LHCN-M2 (cell line): ENCODE results near the gene FNIP1. TPM values are rescaled to one million over a fixed set of nuclear protein-coding genes. Genes with fewer than 3 reads are reported as not detected.
"Not testable (repeated sequence)": the region's sequence is repeated elsewhere in the genome, so short reads cannot be mapped to it uniquely, and the experiment has no call there.

Experiments
- DNase-seq: peaks from one replicate; pipeline ENCODE4 v3.0.0-alpha.2; 2012; ENCODE audit warnings: low read depth
- polyA plus RNA-seq: library from polyadenylated mRNA; unstranded; fragments of >200 nt; gene quantifications from one replicate; pipeline ENCODE4 v1.2.1, GENCODE V29; 2012; ENCODE audit warnings: missing spikeins
- total RNA-seq: library from RNA; depleted of rRNA; stranded (reverse); fragments of >200 nt; gene quantifications from 2 replicates; pipeline ENCODE4 v1.2.3, GENCODE V29; 2014; rRNA removed

FNIP1 gene
- 46.8 and 55.4 TPM in 2 replicates for total RNA-seq
- 6.5 TPM for polyA plus RNA-seq

DNA sequence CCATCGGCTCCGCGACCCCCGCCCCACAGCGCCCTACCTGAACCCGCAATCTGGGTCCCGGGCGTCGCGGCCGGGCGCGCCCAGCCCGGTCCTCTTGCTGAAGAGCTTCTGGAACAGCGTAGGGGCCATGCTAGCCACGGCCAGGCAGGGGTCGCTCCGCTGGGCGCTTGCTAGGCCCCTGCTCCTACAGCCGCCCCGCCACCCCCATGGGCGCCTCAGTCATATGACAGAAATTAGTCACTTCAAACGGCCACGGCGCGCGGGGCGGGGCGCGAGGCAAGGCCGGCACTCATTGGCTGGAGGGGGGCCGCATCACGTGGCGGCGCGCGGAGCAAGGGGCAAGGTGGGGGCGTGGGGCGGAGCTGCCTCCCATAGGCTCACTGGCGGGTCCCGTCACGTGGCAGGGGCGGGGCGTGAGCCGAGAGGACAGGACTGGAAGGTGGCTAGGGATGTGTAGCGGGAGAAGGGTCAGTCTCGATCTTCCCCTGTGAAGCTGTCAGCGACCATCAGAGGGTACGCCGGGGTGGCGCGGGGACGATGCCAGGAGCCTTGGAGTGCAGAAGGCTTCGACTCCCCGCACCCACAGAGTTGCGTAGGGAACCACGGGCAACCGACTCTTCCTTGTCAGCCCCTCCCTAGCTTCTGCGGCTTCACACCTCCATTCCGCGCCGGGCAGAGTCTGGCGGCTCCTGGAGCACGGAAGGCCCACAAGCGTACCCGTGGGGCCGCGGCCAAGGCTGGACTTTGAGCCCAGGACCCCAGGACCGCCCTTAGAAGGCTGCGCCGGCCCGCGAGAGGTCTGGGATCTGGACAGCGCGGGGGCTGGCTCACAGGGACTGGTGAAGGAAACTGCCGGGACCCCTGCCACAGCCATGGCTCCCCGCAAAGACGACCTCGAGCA is at the start of gene FNIP1:
Gene FNIP1 (minus strand): TSS at position 225 of the 901 bp plus-strand sequence. CDS start 96 bp downstream, at position 129.
- peak; percentile 95 for DNase-seq

DNA sequence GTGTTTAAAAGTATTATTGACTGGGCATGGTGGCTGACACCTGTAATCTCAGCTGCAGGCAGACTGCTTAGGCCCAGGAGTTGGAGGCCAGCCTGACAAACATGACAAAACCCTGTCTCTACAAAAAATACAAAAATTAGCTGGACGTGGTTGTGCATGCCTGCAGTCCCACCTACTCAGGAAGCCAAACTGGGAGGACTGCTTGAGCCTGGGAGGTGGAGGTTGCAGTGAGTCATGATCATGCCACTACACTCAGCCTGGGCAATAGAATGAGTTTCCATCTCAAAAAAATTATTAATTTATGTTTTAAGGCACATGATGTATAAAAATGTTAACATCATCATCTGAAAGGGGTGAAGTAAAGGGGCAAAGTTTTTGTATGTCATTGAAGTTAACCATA is 49.7 kb upstream of the FNIP1 start:
- DNase-seq, result no peak

DNA sequence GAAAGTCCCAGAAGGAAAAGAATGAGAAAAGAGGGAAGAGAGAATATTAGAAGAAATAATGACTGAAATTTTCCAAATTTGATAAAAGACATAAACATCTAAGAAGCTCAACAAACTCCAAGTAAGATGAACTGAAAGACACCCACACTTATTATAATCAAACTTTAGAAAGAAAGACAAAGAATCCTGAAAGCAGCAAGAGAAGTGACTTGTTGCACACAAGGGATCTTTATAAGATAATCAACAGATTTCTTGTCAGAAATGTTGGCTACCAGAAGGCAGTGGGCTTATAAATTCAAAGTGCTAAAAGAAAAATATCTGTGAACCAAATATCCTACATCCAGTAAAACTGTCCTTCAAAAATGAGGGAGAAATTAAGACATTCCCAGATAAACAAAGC is 49.0 kb upstream of the FNIP1 start:
- no peak for DNase-seq

DNA sequence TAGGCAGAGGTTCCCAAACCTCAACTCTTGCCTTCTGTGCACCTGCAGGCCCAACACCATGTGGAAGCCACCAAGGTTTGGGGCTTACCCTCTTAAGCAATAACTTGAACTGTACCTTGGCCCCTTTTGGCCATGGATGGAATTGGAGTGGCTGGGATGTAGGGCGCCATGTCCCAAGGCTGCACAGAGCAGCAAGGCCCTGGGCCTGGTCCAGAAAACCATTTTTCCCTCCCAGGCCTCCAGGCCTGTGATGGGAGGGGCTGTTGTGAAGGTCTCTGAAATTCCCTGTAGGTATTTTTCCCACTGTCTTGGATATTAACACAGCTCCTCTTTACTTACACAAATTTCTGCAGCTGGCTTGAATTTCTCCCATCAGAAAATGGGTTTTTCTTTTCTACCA is 46.2 kb upstream of the FNIP1 start:
- DNase-seq, result not testable (repeated sequence)

DNA sequence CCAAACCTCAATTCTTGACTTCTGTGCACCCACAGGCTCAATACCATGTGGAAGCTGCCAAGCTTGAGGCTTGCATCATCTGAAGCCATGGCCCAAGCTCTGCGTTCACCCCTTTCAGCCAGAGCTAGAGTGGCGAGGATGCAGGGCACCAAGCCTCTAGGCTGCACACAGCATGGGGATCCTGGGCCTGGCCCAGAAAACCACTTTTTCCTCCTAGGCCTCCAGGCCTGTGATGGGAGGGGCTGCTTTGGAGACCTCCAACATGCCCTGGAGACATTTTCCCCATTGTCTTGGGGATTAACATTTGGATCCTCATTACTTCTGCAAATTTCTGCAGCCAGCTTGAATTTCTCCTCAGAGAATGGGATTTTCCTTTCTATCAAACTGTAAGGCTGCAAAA is 35.9 kb upstream of the FNIP1 start:
- not testable (repeated sequence) for DNase-seq

DNA sequence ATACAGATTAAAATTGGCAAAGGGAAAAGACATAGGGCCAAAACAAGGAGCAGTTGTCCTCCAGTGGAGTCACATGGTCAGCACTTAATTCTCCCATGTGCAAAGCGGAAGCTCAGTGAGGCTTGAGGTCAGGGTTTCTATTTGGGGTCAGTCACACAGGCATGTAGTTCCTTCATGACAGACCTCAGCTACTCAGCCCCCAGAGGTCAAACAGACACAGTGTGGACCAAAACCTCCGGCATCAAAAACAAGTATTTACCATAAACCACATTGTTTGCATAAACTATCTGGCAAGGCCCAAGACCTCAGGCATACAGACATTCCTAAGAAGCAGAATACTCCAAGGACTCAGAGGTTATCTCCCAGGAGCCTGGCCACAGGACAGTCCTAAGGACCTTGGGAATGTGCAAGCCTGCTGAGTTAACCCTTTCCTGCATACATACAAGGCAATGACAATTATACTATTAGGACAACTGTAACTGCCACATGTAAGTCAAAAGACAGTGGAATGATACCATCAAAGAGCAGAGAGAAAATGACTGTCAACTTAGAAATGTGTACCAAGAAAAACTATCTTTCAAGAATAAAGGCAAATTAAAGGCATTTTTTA is 28.7 kb upstream of the FNIP1 start:
- DNase-seq, result no peak

DNA sequence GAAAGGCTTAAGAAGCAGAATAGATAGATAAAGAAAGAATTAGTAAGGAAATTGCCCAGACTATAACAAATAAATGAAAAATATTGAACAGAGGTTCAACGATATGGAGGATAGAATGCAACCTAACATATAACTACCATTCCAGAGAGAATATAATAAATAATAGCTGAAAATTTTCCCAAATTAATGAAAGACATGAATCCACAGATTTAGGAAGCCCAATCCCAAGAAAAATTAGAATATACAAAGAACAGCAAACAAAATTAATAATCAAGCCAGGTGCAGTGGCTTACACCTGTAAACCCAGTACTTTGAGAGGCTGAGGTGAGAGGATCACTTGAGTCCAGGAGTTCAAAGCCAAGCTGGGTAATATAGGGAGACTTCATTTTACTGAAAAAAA is 27.8 kb upstream of the FNIP1 start:
- no peak for DNase-seq

DNA sequence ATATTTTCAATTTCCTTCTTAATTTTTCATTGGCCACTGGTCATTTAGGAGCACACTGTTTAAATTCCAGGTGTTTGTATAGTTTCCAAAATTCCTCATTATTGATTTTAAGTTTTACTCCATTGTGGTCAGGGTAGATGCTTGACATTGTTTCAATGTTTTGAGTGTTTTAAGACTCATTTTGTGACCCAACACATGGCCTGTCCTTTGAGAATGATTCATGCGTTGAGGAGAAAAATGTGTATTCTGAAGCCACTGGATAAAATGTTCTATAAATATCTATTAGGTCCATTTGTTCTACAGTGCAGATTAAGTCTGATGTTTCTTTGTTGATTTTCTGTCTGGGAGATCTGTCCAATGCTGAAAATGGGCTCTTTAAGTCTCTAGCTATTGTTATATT is 24.4 kb upstream of the FNIP1 start:
- peak; percentile 43 for DNase-seq

DNA sequence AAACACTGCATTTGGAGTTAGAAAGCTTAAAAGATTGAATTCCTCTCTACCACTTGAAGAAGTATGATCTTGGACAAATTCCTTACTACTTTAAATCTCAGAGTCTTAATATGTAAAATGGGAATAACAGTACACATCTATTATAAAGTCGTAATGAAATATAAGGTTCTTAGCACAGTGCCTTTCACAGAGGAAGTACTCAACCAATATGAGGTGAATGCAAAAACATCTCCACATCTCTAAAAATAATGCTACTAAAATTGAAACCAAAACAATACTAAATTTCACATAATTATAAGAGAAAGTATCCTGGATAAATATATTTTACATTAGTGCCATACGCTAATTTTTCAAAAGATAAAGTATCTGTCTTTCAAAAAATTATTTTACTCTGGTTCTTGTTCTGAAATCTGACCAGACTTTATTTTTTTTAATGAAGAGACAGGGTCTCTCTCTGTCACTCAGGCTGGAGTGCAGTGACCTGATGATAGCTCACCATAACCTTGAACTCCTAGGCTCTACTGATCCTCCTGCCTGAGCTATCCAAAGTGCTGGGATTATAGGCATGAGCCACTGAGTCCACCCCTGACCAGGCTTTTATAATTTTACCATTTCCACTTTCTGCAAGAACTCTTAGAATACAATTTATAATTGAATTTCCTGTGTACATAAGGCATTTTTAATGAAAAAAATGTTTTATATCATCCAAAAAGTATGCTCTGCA is 21.3 kb upstream of the FNIP1 start:
- DNase-seq, result no peak

DNA sequence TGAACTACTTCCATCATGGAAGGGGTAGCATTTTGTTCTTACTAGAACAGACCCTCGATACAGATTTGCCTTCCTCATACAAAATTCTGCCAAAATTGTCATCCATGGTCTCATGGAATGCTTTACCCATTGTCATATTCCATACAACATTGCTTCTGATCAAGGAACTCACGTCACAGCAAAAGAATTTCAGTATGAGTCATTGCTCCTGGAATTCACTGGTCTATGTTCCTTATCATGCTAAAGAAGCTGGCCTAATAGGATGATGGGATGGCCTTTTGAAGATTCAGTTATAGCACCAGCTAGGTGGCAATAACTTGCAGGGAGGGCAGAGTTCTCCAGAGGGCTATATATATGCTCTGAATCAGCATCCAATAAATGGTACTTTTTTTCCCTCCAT is 18.2 kb upstream of the FNIP1 start:
- DNase-seq, result peak; percentile 76

DNA sequence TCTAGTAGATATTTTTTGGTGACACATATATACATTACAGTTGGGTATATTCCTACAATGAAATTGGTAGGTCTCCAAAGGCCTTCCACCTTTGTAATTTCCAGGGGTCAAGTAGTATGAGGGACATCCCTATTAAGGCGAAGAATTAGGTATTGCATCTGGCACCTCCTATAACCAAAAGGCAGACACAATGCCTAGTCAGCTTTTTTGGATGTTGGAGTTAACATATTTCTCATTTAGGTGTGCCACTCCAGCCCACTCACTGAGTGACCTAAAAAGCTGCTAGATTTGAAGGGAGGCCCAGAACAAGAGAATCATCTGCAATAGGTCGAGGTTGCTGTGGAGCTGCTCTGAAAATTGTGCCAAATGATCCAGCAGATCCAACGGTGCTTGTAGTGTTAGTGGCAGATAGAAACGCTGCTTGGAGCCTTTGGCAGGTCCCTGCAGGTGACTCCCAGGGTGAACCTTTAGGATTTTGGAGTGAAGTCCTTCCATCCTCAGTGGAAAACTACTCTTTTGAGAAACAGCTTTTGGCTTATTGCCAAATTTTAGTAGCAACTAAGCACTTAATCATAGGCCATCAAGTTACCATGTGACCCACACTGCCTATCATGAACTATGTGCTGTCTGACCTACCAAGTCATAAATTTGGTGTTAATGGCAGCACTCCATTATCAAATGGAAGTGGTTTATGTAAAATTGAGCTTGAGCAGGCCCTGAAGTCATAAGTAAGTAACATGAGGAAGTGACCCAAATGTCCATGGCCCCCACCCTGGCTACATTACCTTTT is 15.7 kb upstream of the FNIP1 start:
- DNase-seq, result peak; percentile 7

DNA sequence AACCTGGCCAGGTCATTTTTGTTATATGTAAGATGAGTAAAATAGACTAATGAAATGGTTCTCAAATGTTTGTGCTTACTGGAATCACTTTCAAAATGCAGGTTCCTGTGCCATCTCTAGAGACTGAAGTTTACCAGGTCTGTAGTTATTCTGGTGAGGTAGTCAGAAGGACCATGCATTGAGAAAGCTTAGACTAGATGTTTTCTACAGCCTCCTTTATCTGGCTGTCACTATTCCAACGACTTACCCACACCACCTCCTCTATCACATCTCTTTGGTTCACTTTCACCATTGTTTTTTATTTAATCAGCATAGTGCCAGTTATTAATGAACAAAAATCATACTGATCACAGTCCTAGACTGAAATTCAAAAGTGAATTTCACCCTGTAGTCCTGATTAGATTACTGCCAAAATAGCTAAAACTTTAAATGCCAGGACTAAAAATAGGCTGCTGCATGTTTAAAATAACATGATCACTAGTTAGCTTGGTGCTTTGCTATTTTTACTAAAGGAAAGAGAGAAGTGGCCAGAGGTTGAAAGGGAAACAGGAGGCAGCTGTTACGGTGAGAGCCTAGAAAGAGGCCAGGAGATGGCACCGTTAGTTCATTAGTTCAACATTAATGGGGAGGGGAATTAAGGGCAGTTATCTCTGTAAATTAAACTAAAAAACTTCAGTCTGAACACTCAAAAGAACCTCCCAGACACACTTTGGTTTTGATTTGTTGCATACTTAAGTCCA is 13.9 kb upstream of the FNIP1 start:
- DNase-seq, result peak; percentile 19

DNA sequence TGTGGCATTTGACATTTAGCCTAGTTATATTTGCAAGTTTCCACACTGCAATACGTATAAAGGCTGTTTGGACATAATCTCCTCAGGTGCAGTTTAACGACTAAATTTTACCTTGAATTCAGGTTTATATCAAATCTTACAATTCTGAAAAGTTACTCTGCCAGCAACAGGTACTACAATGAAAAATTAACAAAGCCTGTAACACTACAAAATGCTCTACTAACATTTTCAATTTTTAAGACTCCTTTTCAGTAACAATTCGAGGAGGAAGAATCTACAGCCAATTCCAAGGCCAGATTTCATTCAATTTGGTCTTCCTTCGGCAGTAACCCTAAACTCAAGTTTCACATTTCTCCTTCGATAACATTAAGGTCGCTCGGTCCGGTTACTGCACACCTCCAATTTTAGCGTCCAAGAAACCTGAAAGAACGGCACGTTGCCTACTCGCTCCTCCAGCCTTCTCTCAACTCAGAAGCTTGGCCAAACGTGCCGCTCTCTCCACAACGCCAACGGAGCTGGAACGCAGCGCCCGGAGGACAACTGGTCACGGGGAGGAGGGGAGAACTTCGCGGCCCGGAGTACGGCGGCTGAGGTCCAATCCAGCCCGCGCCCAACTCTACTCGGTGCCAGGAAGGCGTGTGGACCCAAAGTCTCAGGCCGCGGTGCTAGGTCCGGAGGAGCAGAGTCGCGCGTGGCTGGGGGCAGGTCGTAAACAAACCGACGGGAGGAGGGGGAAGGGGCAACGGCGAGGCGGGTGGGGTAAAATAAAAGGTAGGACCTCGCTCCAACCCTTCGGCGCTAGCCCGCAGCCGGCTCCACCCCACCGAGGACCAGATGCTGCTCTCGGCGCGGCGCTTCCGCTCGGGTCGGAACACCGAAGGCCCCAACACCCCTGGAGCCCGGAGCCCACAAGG is 681 bp downstream of the FNIP1 start:
- peak; percentile 35 for DNase-seq

DNA sequence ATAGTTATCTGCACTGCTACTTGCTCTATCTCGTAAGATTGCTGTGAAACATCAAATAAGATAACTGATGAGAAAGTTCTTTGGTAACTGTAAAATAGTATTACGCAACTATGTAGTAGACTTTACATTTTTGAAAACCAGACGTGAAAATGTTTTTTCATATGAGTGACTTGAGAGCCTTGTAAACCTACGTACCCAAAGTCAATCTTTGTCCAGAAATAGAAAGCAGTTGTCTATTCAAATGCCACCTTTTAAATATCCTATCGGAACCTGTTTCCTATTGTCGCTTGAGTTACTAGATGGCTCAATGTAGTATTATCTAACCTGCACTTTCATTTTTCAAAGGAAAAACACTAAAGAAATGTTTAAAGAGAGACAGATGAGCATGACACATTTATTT is 1.6 kb downstream of the FNIP1 start:
- no peak for DNase-seq

DNA sequence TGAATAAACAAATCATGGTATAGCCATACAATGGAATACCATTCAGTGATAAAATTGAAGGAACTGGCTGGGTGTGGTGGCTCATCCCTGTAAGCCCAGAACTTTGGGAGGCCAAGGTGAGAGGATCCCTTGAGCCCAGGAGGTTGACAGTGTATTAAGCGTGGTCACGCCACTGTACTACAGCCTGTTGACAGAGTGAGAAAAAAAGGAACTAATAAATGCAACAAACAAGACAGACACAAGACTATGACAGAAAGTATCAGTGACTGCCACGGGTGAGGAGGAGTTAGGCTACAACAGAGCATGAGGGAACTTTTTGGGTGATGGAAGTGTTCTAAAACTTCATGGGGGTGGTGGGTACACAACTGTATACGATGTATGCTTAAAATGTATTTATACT is 2.2 kb downstream of the FNIP1 start:
- DNase-seq, result no peak

DNA sequence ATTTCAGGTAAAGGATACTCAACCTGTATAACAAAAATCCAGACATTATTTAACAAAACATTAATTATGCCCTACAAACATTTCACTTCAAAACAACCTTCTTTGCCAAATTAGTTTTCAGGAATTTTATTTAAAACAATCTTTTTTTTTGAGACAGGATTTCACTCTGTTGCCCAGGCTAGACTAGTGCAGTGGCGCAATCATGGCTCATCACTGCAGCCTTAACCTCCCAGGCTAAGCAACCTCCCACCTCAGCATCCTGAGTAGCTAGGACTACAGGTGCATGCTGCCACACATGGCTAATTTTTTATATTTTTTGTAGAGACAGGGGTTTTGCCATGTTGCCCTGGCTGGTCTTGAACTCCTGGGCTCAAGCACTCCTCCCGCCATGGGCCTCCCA is 3.9 kb downstream of the FNIP1 start:
- no peak for DNase-seq

DNA sequence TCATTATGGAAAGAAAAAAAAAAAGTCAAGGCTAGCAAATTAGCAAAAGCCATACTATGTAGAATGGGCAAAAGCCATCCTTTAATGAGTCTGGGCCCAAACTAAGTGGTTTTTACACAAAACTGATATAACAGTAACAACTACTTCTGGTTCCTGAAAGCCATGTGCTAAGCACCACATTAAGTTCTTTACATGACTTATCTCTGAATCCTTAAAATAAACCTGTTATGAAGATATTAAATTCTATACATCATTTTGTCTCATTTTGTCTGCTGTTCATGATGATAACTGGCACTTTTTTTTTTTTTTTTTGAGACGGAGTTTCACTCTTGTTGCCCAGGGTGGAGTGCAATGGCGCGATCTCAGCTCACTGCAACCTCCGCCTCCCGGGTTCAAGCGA is 5.0 kb downstream of the FNIP1 start:
- DNase-seq, result no peak

DNA sequence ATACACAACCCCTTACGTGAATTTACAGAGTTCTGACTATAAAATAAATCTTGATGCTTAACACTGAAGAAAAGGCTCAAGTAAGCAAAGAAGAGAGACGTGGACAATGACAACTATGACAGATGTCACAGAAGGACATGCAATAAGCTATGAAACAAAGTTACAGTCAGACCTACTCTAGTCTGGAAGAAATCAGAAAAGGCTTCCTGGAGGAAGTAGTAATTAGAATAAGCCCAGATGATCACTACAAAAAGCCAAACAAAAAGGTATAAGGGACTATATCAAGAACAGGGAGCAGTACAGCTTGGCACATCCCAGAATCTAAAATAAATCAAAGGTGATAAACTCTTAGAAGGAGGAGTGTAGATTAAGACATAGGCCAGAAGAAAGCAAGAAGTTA is 6.3 kb downstream of the FNIP1 start:
- no peak for DNase-seq

DNA sequence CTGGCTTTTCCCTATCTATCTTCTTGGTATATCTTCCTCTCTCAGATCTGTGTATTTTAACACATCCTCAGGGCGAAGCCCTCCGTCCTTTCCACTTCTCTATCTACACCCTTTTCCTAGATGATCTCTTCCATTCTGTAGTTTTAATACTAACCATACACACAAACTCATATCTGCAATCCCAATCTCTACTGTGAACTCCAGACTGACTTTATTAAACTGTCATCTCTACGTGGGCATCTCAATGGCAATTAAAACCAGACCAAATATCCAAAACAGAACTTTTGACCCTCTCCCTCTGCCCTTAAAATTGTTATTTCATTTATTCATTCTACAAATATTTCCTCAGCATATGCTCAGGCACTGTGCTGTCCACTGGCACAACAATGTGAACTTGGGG is 7.1 kb downstream of the FNIP1 start:
- DNase-seq, result no peak

DNA sequence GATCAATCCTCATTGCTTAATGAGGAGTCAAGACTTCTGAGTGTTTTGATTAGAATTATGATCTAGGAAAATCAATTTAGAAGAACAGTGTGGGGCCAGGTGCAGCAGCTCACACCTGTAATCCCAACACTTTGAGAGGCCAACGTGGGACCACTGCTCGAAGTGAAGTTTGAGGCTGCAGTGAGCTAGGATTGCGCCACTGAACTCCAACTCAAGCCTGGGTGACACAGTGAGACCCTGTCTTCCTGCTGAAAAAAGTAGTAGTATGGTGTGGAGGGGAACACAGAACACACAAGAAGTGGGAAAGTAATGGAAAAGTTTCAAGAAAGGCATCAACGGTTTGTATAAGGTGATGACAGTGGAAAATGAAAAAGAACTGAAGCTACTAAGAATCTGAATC is 9.1 kb downstream of the FNIP1 start:
- no peak for DNase-seq
